CD4-positive, alpha-beta T cell (primary cell): ENCODE data around the gene PLIN4. TPM values are rescaled to one million over a fixed set of nuclear protein-coding genes. Genes with fewer than 3 reads are reported as not detected.

Source experiments
- ATAC-seq: fragments of 200-7000 bp; cut with Tn5 transposase; one replicate; pipeline ENCODE4 v1.10.0; 2022; ENCODE audit warnings: mild to moderate bottlenecking; ENCODE audit not compliant: poor library complexity
- CTCF ChIA-PET: fragments of 350-600 bp; sonication (Branson Sonifier 250); formaldehyde crosslinking; loops from one replicate; lab custom pipeline; 2021; ENCODE audit warnings: antibody characterized with exemption, inconsistent platforms; lab: Charles Lee
- POLR2A ChIA-PET: fragments of 350-600 bp; sonication (Branson Sonifier 250); formaldehyde crosslinking; loops from one replicate; lab custom pipeline; 2021; ENCODE audit warnings: antibody characterized with exemption, inconsistent platforms; lab: Charles Lee
- DNase-seq, 14 experiments: peaks; one replicate each; pipeline ENCODE4 v3.0.0-alpha.2; 2013 to 2020; ENCODE audit warnings: mixed read lengths in 2 of 14
- H3K27ac ChIP-seq, 2 donors: one replicate each; pipeline versions ENCODE4 v1.5.1 to v1.7.0; 2013; ENCODE audit warnings: low read length in 2 of 2, low read depth in 1 of 2, mild to moderate bottlenecking in 1 of 2
- H3K27me3 ChIP-seq, 2 experiments: 1 replicate in 1 of 2; 2 replicates in 1 of 2; pipeline versions ENCODE4 v1.6.1 to v1.7.0; 2013; ENCODE audit warnings: low read length in 2 of 2, control low read depth in 1 of 2, mild to moderate bottlenecking in 1 of 2, moderate library complexity in 1 of 2; ENCODE audit not compliant: insufficient read depth in 2 of 2, control insufficient read depth in 1 of 2
- H3K36me3 ChIP-seq: one replicate; pipeline ENCODE4 v1.6.1; 2013; ENCODE audit warnings: low read length, control low read depth; ENCODE audit not compliant: insufficient read depth
- H3K4me1 ChIP-seq: one replicate; pipeline ENCODE4 v1.6.1; 2013; ENCODE audit warnings: low read length, control low read depth; ENCODE audit not compliant: insufficient read depth
- H3K4me3 ChIP-seq: one replicate; pipeline ENCODE4 v1.5.1; 2013; ENCODE audit warnings: mild to moderate bottlenecking, low read length, moderate library complexity
- H3K9me3 ChIP-seq, 2 experiments: 1 replicate in 1 of 2; 2 replicates in 1 of 2; pipeline versions ENCODE4 v1.6.1 to v1.7.0; 2013; ENCODE audit warnings: low read length in 2 of 2, mild to moderate bottlenecking in 2 of 2, control low read depth in 1 of 2, moderate library complexity in 1 of 2; ENCODE audit not compliant: control insufficient read depth in 1 of 2, insufficient read depth in 1 of 2
- H3K27ac Mint-ChIP-seq: one replicate; pipeline ENCODE4 v1.8.0; 2020; ENCODE audit warnings: mixed read lengths
- H3K27me3 Mint-ChIP-seq: one replicate; pipeline ENCODE4 v1.8.0; 2021; ENCODE audit warnings: mixed read lengths
- H3K36me3 Mint-ChIP-seq: one replicate; pipeline ENCODE4 v1.8.0; 2021; ENCODE audit warnings: low read depth, mixed read lengths
- H3K4me1 Mint-ChIP-seq: one replicate; pipeline ENCODE4 v1.8.0; 2021; ENCODE audit warnings: low read depth, mixed read lengths
- H3K4me3 Mint-ChIP-seq: one replicate; pipeline ENCODE4 v1.8.0; 2020; ENCODE audit warnings: mild to moderate bottlenecking, mixed read lengths
- H3K9me3 Mint-ChIP-seq: one replicate; pipeline ENCODE4 v1.8.0; 2020; ENCODE audit warnings: mixed read lengths
- intact Hi-C, 2 experiments: fragments of 100-400 bp; cut with DNase I in 1 of 2; cut with micrococcal nuclease in 1 of 2; formaldehyde crosslinking; loops; one replicate each; pipeline versions ENCODE4 v1.15.1 to v1.9.0; 2023 to 2025; cut with DNase I, micrococcal nuclease
- total RNA-seq, 174 experiments: library from RNA in 2 of 174; stranded (reverse) in 2 of 174; gene quantifications; one replicate each; pipeline ENCODE4 v1.2.3 and lab custom pipeline; 2021 to 2026
- TF ChIP-seq, protein P1 (sequence below): fragments of 200-600 bp; IDR thresholded peaks from one replicate; pipeline ENCODE4 v1.8.0; 2022; ENCODE audit warnings: antibody characterized with exemption, mild to moderate bottlenecking

The PLIN4 gene
- total RNA-seq, 2 experiments from 2014 or later: not detected

DNA sequence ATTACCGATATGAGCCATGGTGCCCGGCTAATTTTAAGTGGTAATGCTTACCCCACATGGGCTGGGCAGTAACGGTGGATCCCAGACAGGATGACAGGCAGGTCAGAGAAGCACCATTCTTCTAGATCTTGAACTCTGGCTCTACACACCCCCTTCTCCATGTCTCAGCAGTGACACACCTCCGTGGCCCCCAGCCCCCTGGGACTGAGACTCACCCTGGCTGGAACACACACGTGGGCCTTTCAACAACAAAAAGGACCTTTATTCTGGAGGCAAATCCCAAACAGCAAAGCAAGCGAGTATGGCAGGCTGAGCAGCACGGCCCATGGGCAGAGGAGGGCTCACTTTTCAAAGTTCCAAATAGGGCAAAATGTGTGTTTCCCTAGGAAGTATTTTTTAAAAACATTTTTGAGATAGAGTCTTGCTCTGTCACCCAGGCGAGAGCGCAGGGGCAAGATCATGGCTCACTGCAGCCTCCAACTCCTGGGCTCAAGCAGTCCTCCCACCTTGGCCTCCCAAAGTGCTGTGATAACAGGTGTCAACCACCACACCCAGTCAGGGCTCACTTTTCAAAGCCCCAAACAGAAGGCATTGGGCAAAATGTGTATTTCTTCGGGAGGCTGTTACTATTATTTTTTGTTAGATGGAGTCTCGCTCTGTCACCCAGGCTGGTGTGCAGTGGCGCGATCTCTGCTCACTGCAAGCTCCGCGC is 4.2 kb upstream of the PLIN4 start:
- DNase-seq: no peak
- ChIA-PET POLR2A (interaction anchor here (1.3 kb wide), 1 partner anchor 51 kb away, joined by 3 read pairs; no protein-coding TSS in a partner anchor), CTCF (interaction anchor here (0.8 to 1.0 kb wide), 2 partner anchors 13 to 51 kb away, joined by 3 read pairs; partner anchors contain the start of gene PLIN5)
- ATAC-seq: no peak
- Histone ChIP-seq H3K27ac (no peak overlapping the region), H3K9me3 (peaks cover 0 to 12% of the 10 kb centered on the region in 2 experiments), H3K4me1 (no peaks in the 10 kb centered on the region), H3K4me3 (no peak overlapping the region), H3K36me3 (no peaks in the 10 kb centered on the region), H3K27me3 (no peaks in the 10 kb centered on the region)
- intact Hi-C loops: no loop called here
- Mint-ChIP-seq H3K4me1 (no peaks in the 10 kb centered on the region), H3K4me3 (no peak overlapping the region), H3K27me3 (no peaks in the 10 kb centered on the region), H3K36me3 (no peaks in the 10 kb centered on the region), H3K27ac (no peak overlapping the region), H3K9me3 (no peaks in the 10 kb centered on the region)
- TF ChIP-seq, protein P1, sequence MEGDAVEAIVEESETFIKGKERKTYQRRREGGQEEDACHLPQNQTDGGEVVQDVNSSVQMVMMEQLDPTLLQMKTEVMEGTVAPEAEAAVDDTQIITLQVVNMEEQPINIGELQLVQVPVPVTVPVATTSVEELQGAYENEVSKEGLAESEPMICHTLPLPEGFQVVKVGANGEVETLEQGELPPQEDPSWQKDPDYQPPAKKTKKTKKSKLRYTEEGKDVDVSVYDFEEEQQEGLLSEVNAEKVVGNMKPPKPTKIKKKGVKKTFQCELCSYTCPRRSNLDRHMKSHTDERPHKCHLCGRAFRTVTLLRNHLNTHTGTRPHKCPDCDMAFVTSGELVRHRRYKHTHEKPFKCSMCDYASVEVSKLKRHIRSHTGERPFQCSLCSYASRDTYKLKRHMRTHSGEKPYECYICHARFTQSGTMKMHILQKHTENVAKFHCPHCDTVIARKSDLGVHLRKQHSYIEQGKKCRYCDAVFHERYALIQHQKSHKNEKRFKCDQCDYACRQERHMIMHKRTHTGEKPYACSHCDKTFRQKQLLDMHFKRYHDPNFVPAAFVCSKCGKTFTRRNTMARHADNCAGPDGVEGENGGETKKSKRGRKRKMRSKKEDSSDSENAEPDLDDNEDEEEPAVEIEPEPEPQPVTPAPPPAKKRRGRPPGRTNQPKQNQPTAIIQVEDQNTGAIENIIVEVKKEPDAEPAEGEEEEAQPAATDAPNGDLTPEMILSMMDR: no peak

DNA sequence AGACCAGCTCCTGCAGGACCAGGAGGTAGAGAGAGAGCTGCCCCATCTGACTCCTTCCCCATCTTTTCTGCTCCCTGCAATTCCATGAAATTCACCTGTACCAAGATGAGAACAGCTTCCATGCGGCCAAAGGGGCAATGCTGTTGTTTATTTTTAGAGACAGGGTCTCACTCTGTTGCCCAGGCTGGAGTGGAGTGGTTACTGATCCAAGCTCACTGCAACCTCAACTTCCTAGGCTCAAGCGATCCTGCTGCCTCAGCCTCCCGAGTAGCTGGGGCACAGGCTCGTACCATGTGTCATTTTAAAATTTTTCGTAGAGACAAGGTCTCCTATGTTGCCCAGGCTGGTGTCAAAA is 3.6 kb upstream of the PLIN4 start:
- POLR2A ChIA-PET: no interaction called here
- H3K36me3 Mint-ChIP-seq: no peaks in the 10 kb centered on the region
- H3K27me3 Mint-ChIP-seq: no peaks in the 10 kb centered on the region
- DNase-seq (no peak), ATAC-seq (no peak)
- H3K4me1 Mint-ChIP-seq: no peaks in the 10 kb centered on the region
- Histone ChIP-seq H3K27ac (no peak overlapping the region), H3K27me3 (no peaks in the 10 kb centered on the region), H3K4me1 (no peaks in the 10 kb centered on the region), H3K4me3 (no peak overlapping the region), H3K36me3 (no peaks in the 10 kb centered on the region), H3K9me3 (peaks cover 0 to 12% of the 10 kb centered on the region in 2 experiments)
- H3K9me3 Mint-ChIP-seq: no peaks in the 10 kb centered on the region
- H3K27ac Mint-ChIP-seq: no peak overlapping the region
- intact Hi-C loops: no loop called here
- TF ChIP-seq, protein P1: no peak
- CTCF ChIA-PET: no interaction called here
- no peak overlapping the region for H3K4me3 Mint-ChIP-seq

DNA sequence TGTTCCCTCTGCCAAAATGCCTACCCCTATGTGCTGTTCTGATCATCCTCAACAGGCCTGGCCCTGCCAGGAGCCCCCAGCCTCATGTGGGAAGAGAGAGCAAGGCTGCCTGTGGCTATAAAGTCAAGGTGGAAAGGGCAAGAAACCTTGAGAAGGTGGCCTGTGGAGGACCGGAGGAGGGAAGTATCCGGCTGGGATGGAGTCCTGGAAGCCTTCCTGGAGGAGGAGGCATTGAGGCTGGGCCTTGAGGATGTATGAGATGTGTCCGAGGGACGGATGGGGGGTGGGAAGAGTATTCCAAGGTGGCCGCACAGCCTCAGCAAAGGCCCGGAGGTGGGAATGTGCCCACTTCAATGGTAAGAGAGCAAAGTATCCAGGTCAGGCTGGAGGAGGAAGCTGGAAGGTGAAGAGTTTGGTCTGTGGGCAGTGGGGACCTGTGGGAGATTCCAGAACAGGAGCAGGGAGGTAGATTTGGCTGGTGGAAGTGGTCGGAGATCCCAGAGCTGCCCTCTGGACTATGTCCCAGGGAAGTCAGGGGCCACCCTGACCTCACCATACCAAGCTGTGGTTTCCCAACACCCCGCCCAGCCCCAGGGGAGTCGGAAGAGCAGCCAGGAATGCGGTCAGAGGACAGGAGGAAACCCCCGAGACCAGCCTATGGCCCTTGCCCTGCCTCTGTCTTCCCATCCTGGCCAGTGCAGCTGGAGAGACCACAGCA is 3.0 kb upstream of the PLIN4 start:
- Mint-ChIP-seq H3K36me3 (no peaks in the 10 kb centered on the region), H3K27me3 (no peaks in the 10 kb centered on the region), H3K27ac (no peak overlapping the region), H3K4me1 (no peaks in the 10 kb centered on the region), H3K4me3 (no peak overlapping the region), H3K9me3 (no peaks in the 10 kb centered on the region)
- DNase-seq: no peak
- ATAC-seq: no peak
- peaks cover 0 to 12% of the 10 kb centered on the region in 2 experiments for H3K9me3 ChIP-seq
- no peaks in the 10 kb centered on the region for H3K4me1 ChIP-seq
- intact Hi-C loops: no loop called here
- no peak overlapping the region for H3K27ac ChIP-seq
- TF ChIP-seq, protein P1: no peak
- H3K36me3 ChIP-seq: no peaks in the 10 kb centered on the region
- ChIA-PET CTCF (interaction anchor here (0.7 kb wide), 1 partner anchor 33 kb away, joined by 3 read pairs; no protein-coding TSS in a partner anchor), POLR2A (no interaction called here)
- no peaks in the 10 kb centered on the region for H3K27me3 ChIP-seq
- no peak overlapping the region for H3K4me3 ChIP-seq
